GM18526 (cell line): Measurements from ENCODE around the gene SCRN1.
A peak's percentile ranks its signal among the peaks of the same experiment; 100 is the strongest.

Experiments used
- POLR2A ChIP-seq: IDR thresholded peaks from 3 replicates; pipeline ENCODE4 v1.6.1; 2011; ENCODE audit not compliant: insufficient read length; ENCODE audit errors: extremely low read depth

SCRN1 gene

DNA sequence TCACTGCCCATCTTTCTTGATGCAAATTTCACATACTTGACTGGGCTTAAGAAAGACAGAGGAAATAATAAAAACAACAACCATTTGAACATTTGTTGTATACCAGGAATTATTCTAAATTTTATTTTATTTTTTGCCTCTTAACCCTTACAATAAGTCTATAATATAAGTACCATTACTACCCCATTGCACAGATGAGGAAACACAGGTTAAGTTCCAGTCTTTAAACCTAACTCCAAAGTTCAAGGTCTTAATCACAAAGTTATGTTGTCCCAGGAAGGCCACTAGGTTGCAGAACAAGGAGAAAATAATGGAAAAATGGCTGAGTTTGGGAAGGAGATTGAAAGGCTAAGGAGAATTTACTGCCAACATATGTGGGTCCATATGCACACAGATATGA is 33.4 kb upstream of the SCRN1 start:
- no peak for TF ChIP-seq POLR2A

DNA sequence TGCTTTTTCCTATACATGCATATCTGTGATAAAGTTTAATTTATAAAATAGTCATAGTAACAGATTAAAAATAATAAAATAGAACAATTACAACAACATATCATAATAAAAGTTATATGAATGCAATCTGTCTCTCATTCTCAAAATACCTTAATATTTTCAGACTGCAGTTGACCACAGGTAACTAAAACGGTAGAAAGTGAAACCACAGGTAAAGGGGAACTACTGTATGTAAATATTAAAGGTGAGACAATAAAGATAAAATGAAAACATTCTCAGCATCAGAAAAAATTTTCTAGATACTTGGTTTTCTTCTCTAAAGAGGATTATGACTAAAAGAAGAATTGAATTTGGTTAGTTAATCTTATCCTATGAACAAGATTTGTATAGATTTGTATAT is 30.9 kb upstream of the SCRN1 start:
- TF ChIP-seq POLR2A, result no peak

DNA sequence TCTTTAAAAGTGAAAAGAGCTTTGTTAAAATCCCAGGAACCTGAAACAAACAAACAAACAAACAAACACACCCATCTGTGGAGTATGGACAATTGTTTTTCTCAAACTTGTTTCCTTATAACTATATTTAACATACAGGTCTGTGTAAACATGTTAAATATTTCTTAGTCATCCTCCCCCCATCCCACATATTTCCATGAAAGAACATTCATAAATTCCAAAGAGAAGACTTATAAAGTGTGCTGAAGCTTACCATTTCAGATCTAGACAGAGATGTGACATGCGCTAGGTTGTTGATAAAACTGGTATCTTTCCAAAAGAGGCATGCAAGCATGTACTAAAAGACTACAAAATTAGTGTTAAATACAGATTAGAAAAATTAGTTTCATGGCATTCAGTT is 30.4 kb upstream of the SCRN1 start:
- no peak for TF ChIP-seq POLR2A

- TF ChIP-seq POLR2A, result no peak
These were observed 29.8 kb upstream of the SCRN1 start for GRCh38 chr7:30019387-30019786.

DNA sequence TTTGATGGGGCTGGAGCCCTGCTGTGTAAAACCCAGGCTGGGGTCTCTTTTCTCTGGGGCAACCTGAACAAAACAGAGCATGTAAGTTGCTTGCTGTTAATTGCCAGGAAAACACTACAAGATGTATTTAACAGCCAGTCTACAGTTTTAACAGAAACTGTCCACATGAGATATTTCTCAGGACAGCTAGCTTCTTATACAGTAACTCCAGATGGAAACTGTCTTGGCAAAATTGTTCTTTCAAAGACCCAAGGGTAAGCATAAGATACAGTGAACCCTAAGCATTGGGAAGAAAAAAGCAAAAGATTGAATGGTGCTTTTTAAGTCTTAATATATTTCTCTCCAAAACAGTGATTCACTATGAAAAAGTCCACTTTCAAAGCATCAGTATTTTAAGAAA is 28.9 kb upstream of the SCRN1 start:
- TF ChIP-seq POLR2A, result no peak

DNA sequence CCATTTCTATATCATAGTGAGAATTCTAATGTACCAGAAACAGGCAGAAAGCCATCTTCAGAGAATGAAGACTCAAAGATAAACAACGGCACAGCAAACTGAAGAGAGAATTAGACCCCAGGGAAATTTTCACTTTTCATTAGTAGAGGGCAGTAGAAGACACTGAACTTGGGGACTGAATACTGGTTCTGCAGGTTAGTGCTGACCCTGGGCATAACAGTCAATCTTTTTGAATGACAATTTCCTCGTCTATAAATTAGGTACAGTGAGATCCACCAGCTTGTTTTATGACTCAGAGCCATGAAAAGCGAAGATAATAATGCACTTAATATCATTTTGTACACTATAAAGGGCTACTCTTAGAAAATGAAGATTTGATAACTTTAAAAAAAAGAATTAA is 23.2 kb upstream of the SCRN1 start:
- no peak for TF ChIP-seq POLR2A

DNA sequence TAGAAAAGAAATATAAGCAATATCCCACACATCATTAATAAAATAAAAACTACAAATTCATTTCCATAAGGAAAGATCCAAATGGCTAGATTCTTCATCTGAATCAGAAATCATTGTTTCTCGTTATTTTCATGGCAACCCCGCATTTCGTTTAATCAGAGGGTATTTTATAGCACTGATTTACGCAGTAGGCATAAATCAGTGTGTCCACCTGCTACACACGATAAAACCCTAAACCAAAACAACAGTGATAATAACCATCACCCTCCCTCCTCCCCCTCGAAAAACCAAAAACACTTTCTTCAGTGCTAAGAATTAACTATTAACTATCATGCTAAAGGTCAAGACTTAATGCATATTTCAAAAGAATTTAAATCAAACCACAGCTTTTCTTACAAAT is 20.4 kb upstream of the SCRN1 start:
- no peak for TF ChIP-seq POLR2A

- no peak for TF ChIP-seq POLR2A
These were observed 15.9 kb upstream of the SCRN1 start for GRCh38 chr7:30005464-30005863.

GRCh38 chr7:30003098-30003497 is 13.5 kb upstream of the SCRN1 start:
- no peak for TF ChIP-seq POLR2A

DNA sequence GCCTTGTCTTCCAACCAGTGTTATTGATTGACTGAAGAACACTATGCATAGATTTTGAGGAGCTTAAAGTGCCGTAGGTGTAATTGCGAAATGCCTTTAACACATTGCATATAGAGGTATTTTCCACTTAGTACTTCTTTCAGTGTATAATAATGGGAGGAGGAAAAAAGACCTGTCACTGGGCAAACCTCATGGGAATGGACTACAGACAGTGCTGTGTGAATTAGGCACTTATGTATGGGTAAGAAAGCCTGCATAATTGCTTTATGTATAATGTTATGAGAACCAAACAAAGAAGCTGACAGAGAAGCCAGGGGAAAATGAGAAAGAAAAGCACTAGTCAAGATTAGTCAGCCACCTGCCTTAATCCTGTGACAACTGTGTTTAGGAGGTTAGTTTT is 12.4 kb upstream of the SCRN1 start:
- TF ChIP-seq POLR2A, result no peak

DNA sequence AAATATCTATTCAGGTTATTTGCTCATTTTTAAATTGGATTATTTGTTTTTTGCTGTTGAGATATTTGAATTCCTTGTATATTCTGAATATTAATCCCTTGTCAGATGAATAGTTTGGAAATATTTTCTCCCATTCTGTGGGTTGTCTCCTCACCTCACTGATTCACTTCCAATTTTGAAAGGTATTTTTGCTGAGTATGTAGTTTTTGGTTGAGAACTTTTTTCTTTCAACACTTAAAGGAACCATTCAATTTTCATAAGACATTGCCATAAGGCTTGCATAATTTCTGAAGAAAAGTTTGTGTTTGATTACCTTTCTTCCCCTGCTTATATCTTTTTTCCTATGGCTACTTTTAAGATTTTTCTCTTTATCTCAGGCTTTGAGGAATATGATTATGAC is 8.9 kb upstream of the SCRN1 start:
- TF ChIP-seq POLR2A, result no peak

- TF ChIP-seq POLR2A, result no peak
These were observed 6.7 kb upstream of the SCRN1 start for GRCh38 chr7:29996321-29996720.

- TF ChIP-seq POLR2A, result no peak
These were observed 6.1 kb upstream of the SCRN1 start for GRCh38 chr7:29995652-29996051.

- no peak for TF ChIP-seq POLR2A
These were observed 3.5 kb upstream of the SCRN1 start for GRCh38 chr7:29993140-29993539.

- TF ChIP-seq POLR2A, result no peak
These were observed 2.3 kb upstream of the SCRN1 start for GRCh38 chr7:29991937-29992336.

DNA sequence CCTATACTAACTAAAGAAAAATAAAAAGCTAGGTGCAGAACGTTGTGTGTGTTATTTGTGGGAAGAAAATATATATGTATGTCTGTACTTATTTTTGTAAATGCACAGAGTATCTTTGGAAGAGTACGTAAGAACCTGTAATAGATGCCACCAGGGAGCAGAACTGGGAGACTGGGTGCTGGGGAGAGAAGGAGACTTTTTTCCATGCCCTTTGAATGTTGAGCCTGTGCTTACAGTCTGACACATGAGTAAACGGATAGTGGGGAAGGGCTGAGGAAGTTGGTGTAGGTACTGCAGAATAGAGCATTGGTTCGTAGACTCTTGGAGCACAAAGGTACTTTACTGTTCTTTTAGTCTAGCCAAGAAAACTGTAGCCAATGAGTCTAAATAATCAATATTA is 1.3 kb upstream of the SCRN1 start:
- TF ChIP-seq POLR2A, result no peak

- TF ChIP-seq POLR2A, result peak; percentile 55
These were observed 961 bp downstream of the SCRN1 start for GRCh38 chr7:29988424-29989256.

DNA sequence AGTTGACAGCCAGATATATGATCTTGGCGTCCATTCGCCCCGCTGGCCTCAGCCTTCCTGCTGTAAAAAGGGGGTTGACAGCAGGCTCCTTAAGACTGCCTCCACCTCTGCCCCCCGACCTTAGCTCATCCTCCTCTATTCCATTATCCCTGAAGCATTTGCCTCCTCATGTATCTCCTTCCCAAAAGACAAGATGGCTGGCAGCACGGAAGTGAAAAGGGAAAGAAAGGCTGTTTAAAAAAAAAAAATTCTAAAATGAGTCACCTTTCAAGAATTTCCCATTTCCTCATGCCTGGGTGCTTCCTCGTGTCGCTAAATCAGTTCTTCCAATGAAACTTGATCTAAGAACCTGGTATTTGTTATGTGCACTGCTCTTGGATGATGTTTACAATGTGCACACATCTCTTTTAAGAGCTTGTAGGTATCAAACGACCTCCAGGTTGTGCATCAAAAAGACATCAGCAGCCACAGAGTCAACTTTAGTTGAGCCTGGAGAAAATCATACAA is 1.7 kb downstream of the SCRN1 start:
- no peak for TF ChIP-seq POLR2A

DNA sequence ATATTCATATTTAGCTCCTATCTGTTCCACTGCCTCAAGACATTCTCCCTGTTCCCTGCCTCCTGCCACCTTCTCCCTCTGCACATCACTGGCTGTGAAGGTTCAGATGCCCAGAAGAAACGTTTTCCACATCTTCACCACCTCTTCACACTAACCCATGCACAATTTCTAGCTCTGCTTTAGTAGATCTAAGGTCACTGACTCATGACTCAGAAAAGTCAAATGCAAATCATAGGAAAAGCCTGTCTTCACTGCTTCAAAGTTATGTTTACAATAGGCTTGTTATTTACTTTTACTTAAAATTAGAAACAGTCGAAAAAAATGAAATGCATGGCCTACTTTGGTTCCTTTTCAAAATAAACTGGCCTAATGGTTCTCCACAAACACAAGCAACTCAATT is 2.5 kb downstream of the SCRN1 start:
- TF ChIP-seq POLR2A, result no peak
